Mesendoderm (in vitro differentiated cells): Measurements from ENCODE around the gene KRT32.

Source experiments
- DNase-seq: peaks from one replicate; pipeline ENCODE4 v3.0.0; 2013
- H2AK5ac ChIP-seq: 2 replicates; pipeline ENCODE4 v1.6.1; 2013; ENCODE audit warnings: low read length, inconsistent platforms
- H2BK120ac ChIP-seq: 2 replicates; pipeline ENCODE4 v1.6.1; 2013; ENCODE audit warnings: low read depth, mild to moderate bottlenecking, low read length, moderate library complexity, mixed read lengths
- H2BK15ac ChIP-seq: replicated peaks from 2 replicates; pipeline ENCODE4 v1.6.1; 2013; ENCODE audit warnings: low read depth, mild to moderate bottlenecking, moderate library complexity
- H2BK5ac ChIP-seq: 2 replicates; pipeline ENCODE4 v1.6.1; 2013; ENCODE audit warnings: low read length, inconsistent platforms
- H3K18ac ChIP-seq: 2 replicates; pipeline ENCODE4 v1.6.1; 2013; ENCODE audit warnings: mild to moderate bottlenecking, low read length, mixed read lengths
- H3K23ac ChIP-seq: one replicate; pipeline ENCODE4 v1.6.1; 2013; ENCODE audit warnings: low read length
- H3K27ac ChIP-seq: 2 replicates; pipeline ENCODE4 v1.5.1; 2013; ENCODE audit warnings: low read depth, mild to moderate bottlenecking, inconsistent platforms, low read length, moderate library complexity
- H3K27me3 ChIP-seq: 2 replicates; pipeline ENCODE4 v1.6.1; 2013; ENCODE audit warnings: low read length, control low read depth, mild to moderate bottlenecking, inconsistent platforms; ENCODE audit not compliant: insufficient read depth, poor library complexity
- H3K36me3 ChIP-seq: 2 replicates; pipeline ENCODE4 v1.6.1; 2013; ENCODE audit warnings: low read length, inconsistent platforms; ENCODE audit not compliant: control insufficient read depth, insufficient read depth
- H3K4ac ChIP-seq: one replicate; pipeline ENCODE4 v1.6.1; 2013; ENCODE audit warnings: low read depth, mild to moderate bottlenecking, low read length, moderate library complexity
- H3K4me1 ChIP-seq: 2 replicates; pipeline ENCODE4 v1.6.1; 2013; ENCODE audit warnings: low read depth, low read length, inconsistent platforms; ENCODE audit not compliant: control insufficient read depth
- H3K4me2 ChIP-seq: 2 replicates; pipeline ENCODE4 v1.6.1; 2013; ENCODE audit warnings: low read length
- H3K4me3 ChIP-seq: 2 replicates; pipeline ENCODE4 v1.5.1; 2013; ENCODE audit warnings: mild to moderate bottlenecking, low read length
- H3K56ac ChIP-seq: one replicate; pipeline ENCODE4 v1.6.1; 2013; ENCODE audit warnings: low read length
- H3K79me1 ChIP-seq: 2 replicates; pipeline ENCODE4 v1.6.1; 2013; ENCODE audit warnings: low read length, inconsistent platforms
- H3K79me2 ChIP-seq: 2 replicates; pipeline ENCODE4 v1.6.1; 2013; ENCODE audit warnings: mild to moderate bottlenecking, low read length; ENCODE audit not compliant: control insufficient read depth, insufficient read depth
- H3K9ac ChIP-seq: 2 replicates; pipeline ENCODE4 v1.6.1; 2013; ENCODE audit warnings: low read length, inconsistent platforms
- H4K5ac ChIP-seq: one replicate; pipeline ENCODE4 v1.6.1; 2013; ENCODE audit warnings: low read length
- H4K8ac ChIP-seq: one replicate; pipeline ENCODE4 v1.6.1; 2013; ENCODE audit warnings: low read depth, mild to moderate bottlenecking, control low read depth, low read length, moderate library complexity
- WGBS: extraction: QIAGEN DNeasy Blood & Tissue Kit; methylation state at CpG from one replicate; pipeline ENCODE4 v1.1.7; 2013; ENCODE audit warnings: low lambda C conversion rate, missing lambda C conversion rate; ENCODE audit not compliant: insufficient coverage; ENCODE audit errors: extremely low coverage; 5-methylcytosine and 5-hydroxymethylcytosine counted together

The KRT32 gene

GRCh38 chr17:41490000-41490990 is 23.1 kb upstream of the KRT32 start:
- no peak for DNase-seq
- Histone ChIP-seq H2BK120ac (no peak overlapping the region), H3K27ac (no peak overlapping the region), H3K79me2 (no peaks in the 10 kb centered on the region), H2BK15ac (no peak overlapping the region), H3K36me3 (no peaks in the 10 kb centered on the region), H3K79me1 (no peaks in the 10 kb centered on the region), H3K4ac (no peak overlapping the region), H3K4me2 (no peak overlapping the region), H3K56ac (no peak overlapping the region), H2AK5ac (no peak overlapping the region), H3K9ac (no peak overlapping the region), H3K4me3 (no peak overlapping the region), H3K27me3 (no peaks in the 10 kb centered on the region), H3K18ac (no peak overlapping the region), H4K8ac (no peak overlapping the region), H3K4me1 (peaks cover 3% of the 10 kb centered on the region), H4K5ac (no peak overlapping the region), H3K23ac (no peak overlapping the region), H2BK5ac (no peak overlapping the region)
- no CpG with 5 or more reads among the region's 10 CpGs for WGBS

- H3K9ac ChIP-seq: no peak within 1 kb of the TSS
- H3K4ac ChIP-seq: no peak within 1 kb of the TSS
- no peak within 1 kb of the TSS for H2BK15ac ChIP-seq
- no peak within 1 kb of the TSS for H3K18ac ChIP-seq
- no peaks in the 10 kb centered on the region for H3K27me3 ChIP-seq
- no peaks in the 10 kb centered on the region for H3K79me2 ChIP-seq
- no peak within 1 kb of the TSS for H2BK120ac ChIP-seq
- peaks cover 3% of the 10 kb centered on the region for H3K4me1 ChIP-seq
- H3K56ac ChIP-seq: no peak within 1 kb of the TSS
- no peak within 1 kb of the TSS for H4K8ac ChIP-seq
- H3K4me2 ChIP-seq: no peak within 1 kb of the TSS
- H3K4me3 ChIP-seq: no peak within 1 kb of the TSS
- no peak within 1 kb of the TSS for H4K5ac ChIP-seq
- no peak within 1 kb of the TSS for H3K27ac ChIP-seq
- no CpG with 5 or more reads among the region's 12 CpGs for WGBS
- no peaks in the 10 kb centered on the region for H3K79me1 ChIP-seq
- H2AK5ac ChIP-seq: no peak within 1 kb of the TSS
- DNase-seq: no peak
- no peak within 1 kb of the TSS for H2BK5ac ChIP-seq
- no peak within 1 kb of the TSS for H3K23ac ChIP-seq
- H3K36me3 ChIP-seq: no peaks in the 10 kb centered on the region
Measured at GRCh38 chr17:41489531-41489930, 22.3 kb upstream of the KRT32 start, which contains the start of gene KRT36. Gene KRT36 (minus strand): TSS chr17:41489910. CDS start chr17:41489864, 46 bp downstream.

- peaks cover 10% of the 10 kb centered on the region for H3K4me1 ChIP-seq
- H3K23ac ChIP-seq: no peak overlapping the region
- H3K79me2 ChIP-seq: no peaks in the 10 kb centered on the region
- H2AK5ac ChIP-seq: no peak overlapping the region
- H3K9ac ChIP-seq: no peak overlapping the region
- H3K4ac ChIP-seq: no peak overlapping the region
- H3K56ac ChIP-seq: peak overlapping the region; percentile 25
- no peak overlapping the region for H3K4me3 ChIP-seq
- H3K79me1 ChIP-seq: no peaks in the 10 kb centered on the region
- H3K4me2 ChIP-seq: no peak overlapping the region
- H4K8ac ChIP-seq: no peak overlapping the region
- H2BK5ac ChIP-seq: no peak overlapping the region
- no peak overlapping the region for H2BK15ac ChIP-seq
- H4K5ac ChIP-seq: no peak overlapping the region
- peak; percentile 72 for DNase-seq
- no peak overlapping the region for H2BK120ac ChIP-seq
- H3K18ac ChIP-seq: no peak overlapping the region
- H3K36me3 ChIP-seq: no peaks in the 10 kb centered on the region
- H3K27me3 ChIP-seq: no peaks in the 10 kb centered on the region
- WGBS: no CpG with 5 or more reads among the region's 29 CpGs
- H3K27ac ChIP-seq: no peak overlapping the region
Measured at GRCh38 chr17:41486809-41487530, 19.8 kb upstream of the KRT32 start.

GRCh38 chr17:41486316-41486715 is 19.1 kb upstream of the KRT32 start:
- Histone ChIP-seq H3K79me2 (no peaks in the 10 kb centered on the region), H3K27ac (no peak overlapping the region), H4K8ac (no peak overlapping the region), H3K18ac (no peak overlapping the region), H3K56ac (no peak overlapping the region), H2BK5ac (no peak overlapping the region), H2AK5ac (no peak overlapping the region), H2BK120ac (no peak overlapping the region), H3K27me3 (no peaks in the 10 kb centered on the region), H3K9ac (no peak overlapping the region), H3K4me2 (no peak overlapping the region), H3K79me1 (no peaks in the 10 kb centered on the region), H3K4me1 (peaks cover 10% of the 10 kb centered on the region), H3K4ac (no peak overlapping the region), H3K36me3 (no peaks in the 10 kb centered on the region), H2BK15ac (no peak overlapping the region), H3K4me3 (no peak overlapping the region), H4K5ac (no peak overlapping the region), H3K23ac (no peak overlapping the region)
- DNase-seq: no peak
- WGBS: no CpG with 5 or more reads among the region's 13 CpGs

- no peak for DNase-seq
- H3K18ac ChIP-seq: no peak overlapping the region
- WGBS: no CpG with 5 or more reads among the region's 8 CpGs
Measured at GRCh38 chr17:41484920-41485904, 18.0 kb upstream of the KRT32 start.

More at GRCh38 chr17:41484920-41485904, 18.0 kb upstream of the KRT32 start:
- H3K79me2 ChIP-seq: no peaks in the 10 kb centered on the region
- H2AK5ac ChIP-seq: no peak overlapping the region
- no peak overlapping the region for H3K4me2 ChIP-seq
- no peak overlapping the region for H2BK5ac ChIP-seq
- H3K27me3 ChIP-seq: no peaks in the 10 kb centered on the region
- H3K56ac ChIP-seq: no peak overlapping the region
- H3K4me1 ChIP-seq: peaks cover 7% of the 10 kb centered on the region
- no peak overlapping the region for H3K4ac ChIP-seq
- H3K27ac ChIP-seq: no peak overlapping the region
- H3K9ac ChIP-seq: no peak overlapping the region
- no peak overlapping the region for H4K8ac ChIP-seq
- no peaks in the 10 kb centered on the region for H3K79me1 ChIP-seq
- no peaks in the 10 kb centered on the region for H3K36me3 ChIP-seq
- H4K5ac ChIP-seq: no peak overlapping the region
- H3K23ac ChIP-seq: no peak overlapping the region
- no peak overlapping the region for H3K4me3 ChIP-seq
- no peak overlapping the region for H2BK15ac ChIP-seq
- H2BK120ac ChIP-seq: no peak overlapping the region
